Stimulated activated memory B cell treated with anti-CD40 and anti-IgM and Interleukin-4, amounts not matched to agents 10 μg/mL and 1 μg/mL and 100 μg/mL, for 72 hours (primary cell): ENCODE measurements around the gene POTEM.
"Not testable (repeated sequence)": the region's sequence is repeated elsewhere in the genome, so short reads cannot be mapped to it uniquely, and the experiment has no call there.

ENCODE experiments used
- ATAC-seq: fragments of 150-1000 bp; cut with Tn5 transposase; 2 replicates; pipeline ENCODE4 v1.10.0; 2021
- H3K27ac Mint-ChIP-seq: one replicate; pipeline ENCODE4 v1.8.0; 2022; ENCODE audit warnings: mild to moderate bottlenecking, mixed read lengths
- H3K27me3 Mint-ChIP-seq: one replicate; pipeline ENCODE4 v1.8.0; 2022; ENCODE audit warnings: mixed read lengths
- H3K36me3 Mint-ChIP-seq: one replicate; pipeline ENCODE4 v1.8.0; 2022; ENCODE audit warnings: mixed read lengths
- H3K4me1 Mint-ChIP-seq: one replicate; pipeline ENCODE4 v1.8.0; 2022; ENCODE audit warnings: mixed read lengths
- H3K4me3 Mint-ChIP-seq: one replicate; pipeline ENCODE4 v1.8.0; 2022; ENCODE audit warnings: mild to moderate bottlenecking, moderate library complexity, mixed read lengths
- H3K9me3 Mint-ChIP-seq: one replicate; pipeline ENCODE4 v1.8.0; 2022; ENCODE audit warnings: mixed read lengths

POTEM gene

GRCh38 chr14:18967134-18967533 lies at the start of gene POTEM:
Gene POTEM, plus strand, starts transcription at chr14:18967434. Its CDS starts 52 bp downstream, at chr14:18967486.
- H3K27me3 Mint-ChIP-seq, H3K27ac Mint-ChIP-seq, ATAC-seq, H3K4me3 Mint-ChIP-seq, H3K36me3 Mint-ChIP-seq, H3K9me3 Mint-ChIP-seq, H3K4me1 Mint-ChIP-seq: not testable (repeated sequence)

GRCh38 chr14:18918345-18918744 lies 48.9 kb upstream of the POTEM start:
- not testable (repeated sequence) for H3K36me3 Mint-ChIP-seq, H3K27me3 Mint-ChIP-seq, H3K27ac Mint-ChIP-seq, ATAC-seq, H3K4me1 Mint-ChIP-seq, H3K4me3 Mint-ChIP-seq, H3K9me3 Mint-ChIP-seq

- not testable (repeated sequence) for H3K4me1 Mint-ChIP-seq, H3K9me3 Mint-ChIP-seq, H3K27me3 Mint-ChIP-seq, H3K4me3 Mint-ChIP-seq, H3K36me3 Mint-ChIP-seq, H3K27ac Mint-ChIP-seq
- ATAC-seq, result peak; percentile 39
Observed at GRCh38 chr14:18920052-18920451, 47.2 kb upstream of the POTEM start.

- H3K27me3 Mint-ChIP-seq, H3K9me3 Mint-ChIP-seq, H3K36me3 Mint-ChIP-seq, ATAC-seq, H3K4me1 Mint-ChIP-seq, H3K4me3 Mint-ChIP-seq, H3K27ac Mint-ChIP-seq: not testable (repeated sequence)
Observed at GRCh38 chr14:18921055-18921701, 46.1 kb upstream of the POTEM start.

DNA sequence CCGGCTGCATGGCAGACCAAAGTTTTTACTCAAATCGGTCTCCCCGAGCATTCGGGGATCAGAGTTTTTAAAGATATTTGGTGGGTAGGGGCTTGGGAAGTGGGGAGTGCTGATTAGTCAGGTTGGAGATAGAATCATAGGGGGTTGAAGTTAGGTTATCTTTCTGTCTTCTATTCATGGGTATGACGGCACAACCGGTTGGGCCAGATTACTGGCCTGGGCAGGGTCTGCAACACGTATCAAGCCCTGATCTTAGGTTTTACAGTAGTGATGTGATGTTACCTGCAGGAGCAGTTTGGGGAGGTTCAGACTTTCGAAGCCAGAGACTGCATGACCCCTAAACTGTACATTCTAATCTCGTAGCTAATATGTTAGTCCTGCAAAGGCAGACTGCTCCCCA lies 30.4 kb upstream of the POTEM start:
- H3K9me3 Mint-ChIP-seq, H3K27me3 Mint-ChIP-seq, H3K36me3 Mint-ChIP-seq, H3K27ac Mint-ChIP-seq, H3K4me3 Mint-ChIP-seq, ATAC-seq, H3K4me1 Mint-ChIP-seq: not testable (repeated sequence)

- H3K36me3 Mint-ChIP-seq, H3K9me3 Mint-ChIP-seq, H3K4me1 Mint-ChIP-seq, H3K27me3 Mint-ChIP-seq, ATAC-seq, H3K27ac Mint-ChIP-seq, H3K4me3 Mint-ChIP-seq: not testable (repeated sequence)
Observed at GRCh38 chr14:18938733-18939132, 28.5 kb upstream of the POTEM start.

GRCh38 chr14:18949939-18950338 lies 17.3 kb upstream of the POTEM start:
- not testable (repeated sequence) for ATAC-seq, H3K9me3 Mint-ChIP-seq, H3K4me3 Mint-ChIP-seq, H3K36me3 Mint-ChIP-seq, H3K27ac Mint-ChIP-seq, H3K27me3 Mint-ChIP-seq, H3K4me1 Mint-ChIP-seq

GRCh38 chr14:18953085-18953484 lies 14.1 kb upstream of the POTEM start:
- H3K9me3 Mint-ChIP-seq, H3K27me3 Mint-ChIP-seq, ATAC-seq, H3K4me1 Mint-ChIP-seq, H3K4me3 Mint-ChIP-seq, H3K27ac Mint-ChIP-seq, H3K36me3 Mint-ChIP-seq: not testable (repeated sequence)

GRCh38 chr14:18955816-18956215 lies 11.4 kb upstream of the POTEM start:
- H3K27me3 Mint-ChIP-seq, H3K36me3 Mint-ChIP-seq, ATAC-seq, H3K4me3 Mint-ChIP-seq, H3K27ac Mint-ChIP-seq, H3K4me1 Mint-ChIP-seq, H3K9me3 Mint-ChIP-seq: not testable (repeated sequence)

DNA sequence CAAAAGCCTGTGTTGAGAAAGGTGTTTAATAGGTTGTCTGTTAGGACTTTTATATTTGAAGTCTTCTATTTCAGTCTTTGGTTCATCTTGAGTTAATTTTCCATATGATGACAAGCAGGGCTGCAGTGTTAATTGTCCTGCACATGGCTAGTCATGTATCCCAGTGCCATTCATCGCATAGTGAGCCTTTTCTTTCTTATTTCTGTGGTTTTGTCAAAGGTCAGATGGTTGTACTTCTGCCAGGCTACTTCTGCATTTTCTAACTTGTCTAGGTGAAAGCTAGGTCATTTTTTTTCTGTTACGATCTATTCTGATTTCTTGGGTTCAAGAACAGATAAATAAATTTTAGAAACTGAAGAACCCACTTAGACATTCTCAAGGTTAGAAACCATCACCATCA lies 5.7 kb upstream of the POTEM start:
- not testable (repeated sequence) for H3K9me3 Mint-ChIP-seq, H3K4me1 Mint-ChIP-seq, ATAC-seq, H3K4me3 Mint-ChIP-seq, H3K36me3 Mint-ChIP-seq, H3K27me3 Mint-ChIP-seq, H3K27ac Mint-ChIP-seq

DNA sequence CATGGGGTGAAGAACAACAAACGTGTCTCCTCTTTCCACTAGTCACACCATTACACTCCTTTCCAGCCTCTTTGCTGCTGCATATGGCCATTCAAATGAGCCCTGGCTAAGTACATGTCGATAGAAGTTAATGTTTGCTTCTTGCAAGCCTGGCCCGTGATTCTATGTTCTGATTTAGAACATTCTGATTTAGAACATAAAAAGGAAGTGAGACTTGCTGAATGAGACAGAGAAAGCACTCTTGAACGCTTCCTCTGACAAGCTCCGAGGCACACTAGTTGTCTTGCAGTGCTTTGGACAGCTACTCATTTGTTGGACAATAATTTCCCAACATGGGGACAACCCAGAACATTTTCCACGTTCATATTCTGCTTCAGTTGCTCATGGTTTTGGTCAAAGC lies 5.1 kb upstream of the POTEM start:
- not testable (repeated sequence) for H3K27me3 Mint-ChIP-seq, H3K4me3 Mint-ChIP-seq, H3K27ac Mint-ChIP-seq, H3K9me3 Mint-ChIP-seq, H3K4me1 Mint-ChIP-seq, H3K36me3 Mint-ChIP-seq
- ATAC-seq, result peak; percentile 34

DNA sequence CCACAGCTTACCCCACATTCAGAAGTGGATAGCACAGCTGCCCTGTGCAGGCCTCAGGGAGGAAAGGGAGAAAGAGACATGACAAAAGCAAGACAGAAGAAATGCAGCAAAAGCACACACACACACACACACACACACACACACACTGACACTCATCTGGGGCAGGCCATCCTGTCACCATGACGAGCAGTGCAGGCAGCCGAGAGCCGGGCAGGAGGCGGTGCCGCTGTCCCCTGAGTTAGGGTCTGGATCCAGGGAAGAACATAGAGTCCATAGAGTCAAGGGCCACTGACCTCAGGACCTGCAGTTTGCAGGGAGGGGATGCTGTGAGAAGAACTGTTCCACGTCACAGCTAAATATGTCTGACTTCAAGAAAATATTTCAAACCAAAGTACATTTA lies 4.0 kb upstream of the POTEM start:
- ATAC-seq, H3K9me3 Mint-ChIP-seq, H3K27me3 Mint-ChIP-seq, H3K36me3 Mint-ChIP-seq, H3K4me3 Mint-ChIP-seq, H3K4me1 Mint-ChIP-seq, H3K27ac Mint-ChIP-seq: not testable (repeated sequence)

GRCh38 chr14:18964878-18965277 lies 2.4 kb upstream of the POTEM start:
- not testable (repeated sequence) for H3K9me3 Mint-ChIP-seq, H3K4me1 Mint-ChIP-seq, H3K27me3 Mint-ChIP-seq, H3K27ac Mint-ChIP-seq, H3K4me3 Mint-ChIP-seq, H3K36me3 Mint-ChIP-seq, ATAC-seq

- H3K27me3 Mint-ChIP-seq, H3K9me3 Mint-ChIP-seq, H3K27ac Mint-ChIP-seq, H3K4me1 Mint-ChIP-seq, ATAC-seq, H3K4me3 Mint-ChIP-seq, H3K36me3 Mint-ChIP-seq: not testable (repeated sequence)
Observed at GRCh38 chr14:19002566-19002965, 35.3 kb downstream of the POTEM start.

DNA sequence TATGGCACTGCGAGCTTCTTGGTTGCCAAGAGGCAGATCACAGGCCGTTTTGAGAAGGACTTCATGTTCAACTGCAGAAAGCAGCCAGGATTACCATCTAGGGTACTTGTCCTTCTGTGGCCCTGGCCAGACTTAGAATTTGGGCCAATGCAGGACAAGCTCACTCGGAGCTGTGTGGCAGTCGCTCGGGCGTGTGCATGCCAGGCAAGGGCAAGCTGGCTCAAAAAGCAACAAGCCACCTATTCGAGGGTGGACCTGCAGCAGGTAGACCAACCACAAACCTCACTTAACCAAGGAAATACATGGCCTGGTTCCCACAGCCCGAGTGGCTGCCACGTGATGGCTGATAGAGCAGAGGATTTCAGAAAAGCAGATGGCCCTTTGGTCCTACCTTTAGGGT lies 39.3 kb downstream of the POTEM start:
- not testable (repeated sequence) for H3K4me3 Mint-ChIP-seq, H3K27ac Mint-ChIP-seq, H3K4me1 Mint-ChIP-seq, H3K27me3 Mint-ChIP-seq, H3K36me3 Mint-ChIP-seq, ATAC-seq, H3K9me3 Mint-ChIP-seq

DNA sequence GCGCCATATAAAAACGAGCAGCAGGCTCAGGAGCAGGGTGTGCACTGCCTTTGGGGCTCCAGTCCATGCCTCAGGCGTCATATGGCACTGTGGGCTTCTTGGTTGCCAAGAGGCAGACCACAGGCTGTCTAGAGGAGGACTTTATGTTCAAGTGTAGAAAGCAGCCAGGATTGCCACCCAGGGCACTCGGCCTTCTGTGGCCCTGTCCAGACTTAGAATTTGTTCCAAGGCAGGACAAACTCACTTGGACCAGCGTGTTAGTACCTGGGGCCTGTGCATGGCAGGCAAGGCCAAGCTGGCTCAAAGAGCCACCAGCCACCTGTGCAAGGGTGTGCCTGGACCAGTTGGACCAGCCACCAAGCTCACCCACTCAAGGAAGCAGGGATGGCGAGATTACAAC lies 40.4 kb downstream of the POTEM start:
- H3K9me3 Mint-ChIP-seq, H3K4me1 Mint-ChIP-seq, ATAC-seq, H3K27ac Mint-ChIP-seq, H3K36me3 Mint-ChIP-seq, H3K27me3 Mint-ChIP-seq, H3K4me3 Mint-ChIP-seq: not testable (repeated sequence)

DNA sequence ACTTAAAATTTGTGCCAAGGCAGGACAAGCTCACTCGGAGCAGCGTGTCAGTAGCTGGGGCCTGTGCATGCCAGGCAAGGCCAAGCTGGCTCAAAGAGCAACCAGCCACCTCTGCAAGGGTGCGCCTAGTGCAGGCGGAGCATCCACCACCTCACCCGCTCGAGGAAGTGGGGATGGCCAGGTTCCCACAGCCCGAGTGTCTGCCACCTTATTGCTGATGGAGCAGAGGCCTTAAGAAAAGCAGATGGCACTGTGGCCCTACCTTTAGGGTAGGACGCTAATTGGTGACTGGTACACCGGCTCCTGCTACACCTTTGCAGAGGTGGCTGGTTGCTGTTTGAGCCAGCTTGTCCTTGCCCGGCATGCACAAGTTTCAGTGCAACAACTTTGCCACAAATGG lies 43.8 kb downstream of the POTEM start:
- H3K27ac Mint-ChIP-seq, H3K36me3 Mint-ChIP-seq, H3K4me3 Mint-ChIP-seq, H3K27me3 Mint-ChIP-seq, H3K9me3 Mint-ChIP-seq, ATAC-seq, H3K4me1 Mint-ChIP-seq: not testable (repeated sequence)
